Uterus (tissue), 2 donors: ENCODE data around the gene LRRC37A3.
"Not testable (repeated sequence)": the region's sequence is repeated elsewhere in the genome, so short reads cannot be mapped to it uniquely, and the experiment has no call there.

Experiments used
- CTCF ChIP-seq, 4 experiments: fragments of 200-600 bp in 2 of 4; fragments of 450-650 bp in 2 of 4; sonication (generic) in 2 of 4; IDR thresholded peaks; one replicate each; pipeline ENCODE4 v1.5.1; 2016 to 2019; ENCODE audit warnings: antibody characterized with exemption in 4 of 4, mild to moderate bottlenecking in 2 of 4, moderate library complexity in 1 of 4
- POLR2A ChIP-seq, 2 donors: fragments of 450-650 bp; IDR thresholded peaks; one replicate each; pipeline ENCODE4 v1.6.1; 2016; ENCODE audit warnings: antibody characterized with exemption in 2 of 2, mild to moderate bottlenecking in 1 of 2, moderate library complexity in 1 of 2

GRCh38 chr17:64840960-64841359, 78.3 kb downstream of the LRRC37A3 start:
- TF ChIP-seq POLR2A, CTCF (IDR thresholded peaks at IDR 0.05): not testable (repeated sequence)
